Stimulated activated CD8-positive, alpha-beta memory T cell treated with anti-CD3 and anti-CD28 coated beads, Interleukin-12 subunit alpha, Interleukin-12 subunit beta, amount 100 ng/mL, for 24 hours (primary cell): ENCODE measurements around the gene MESP2.

Experiments used
- DNase-seq: peaks from one replicate; pipeline ENCODE4 v3.0.0-alpha.2; 2020; ENCODE audit errors: extremely low read depth

MESP2 gene

DNA sequence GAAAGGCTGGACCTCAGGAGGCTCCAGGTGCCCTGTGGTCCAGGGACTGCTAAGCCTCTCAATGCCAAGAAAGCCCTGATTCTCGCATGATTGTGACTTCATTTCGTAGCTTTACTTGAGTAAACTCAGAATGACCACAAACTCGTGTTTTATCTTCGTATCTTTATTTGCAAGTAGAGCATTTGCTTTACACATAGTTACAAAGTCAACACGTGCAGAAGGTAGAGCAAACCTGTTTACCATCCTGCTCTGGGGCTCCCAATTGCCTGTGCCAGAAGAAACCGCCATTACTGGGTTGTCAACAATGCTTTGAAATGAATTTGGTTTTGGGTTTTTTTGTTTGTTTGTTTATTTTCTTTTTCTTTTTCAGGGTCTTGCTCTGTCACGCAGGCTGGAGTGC, 19.2 kb upstream of the MESP2 start:
- DNase-seq = no peak

DNA sequence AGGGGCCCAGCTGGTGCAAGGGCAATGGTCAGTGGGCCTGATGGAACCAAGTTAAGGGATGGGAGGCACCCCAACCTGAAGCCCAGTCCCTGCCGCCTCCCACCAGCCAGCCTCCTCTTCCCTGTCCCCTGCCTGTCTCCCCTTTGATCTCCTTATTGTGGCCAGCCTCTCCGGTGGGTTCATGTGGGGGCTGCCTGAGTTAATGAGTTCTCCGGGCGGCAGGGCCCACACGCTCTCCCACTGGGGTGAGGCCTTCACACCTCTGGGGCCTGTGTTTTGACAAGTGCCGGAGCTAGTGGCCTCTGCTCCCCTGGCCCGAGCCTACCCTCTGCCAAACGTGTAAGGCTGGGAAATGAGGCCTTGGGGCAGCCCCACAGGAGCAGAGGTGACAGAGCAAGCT, 17.8 kb upstream of the MESP2 start:
- no peak for DNase-seq

DNA sequence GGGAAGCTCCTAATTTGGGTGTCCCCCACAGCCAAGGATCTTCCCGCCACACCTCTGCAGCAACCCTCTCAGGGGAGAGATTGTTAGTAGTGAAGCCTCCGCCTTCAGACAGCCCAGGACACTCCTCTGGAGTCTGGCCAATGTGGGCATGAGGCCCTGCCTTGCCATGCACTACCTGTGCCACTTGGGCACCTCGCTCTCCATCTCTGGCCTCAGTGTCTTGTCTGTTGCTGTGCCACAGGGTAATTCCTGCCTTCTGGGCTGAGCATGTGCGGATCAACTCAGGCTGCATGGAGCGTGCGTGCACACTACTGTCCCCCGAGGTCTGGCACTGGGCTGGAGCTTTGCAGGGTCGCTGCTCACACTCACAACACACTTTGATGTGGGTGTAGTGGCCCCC, 17.2 kb upstream of the MESP2 start:
- DNase-seq = no peak

DNA sequence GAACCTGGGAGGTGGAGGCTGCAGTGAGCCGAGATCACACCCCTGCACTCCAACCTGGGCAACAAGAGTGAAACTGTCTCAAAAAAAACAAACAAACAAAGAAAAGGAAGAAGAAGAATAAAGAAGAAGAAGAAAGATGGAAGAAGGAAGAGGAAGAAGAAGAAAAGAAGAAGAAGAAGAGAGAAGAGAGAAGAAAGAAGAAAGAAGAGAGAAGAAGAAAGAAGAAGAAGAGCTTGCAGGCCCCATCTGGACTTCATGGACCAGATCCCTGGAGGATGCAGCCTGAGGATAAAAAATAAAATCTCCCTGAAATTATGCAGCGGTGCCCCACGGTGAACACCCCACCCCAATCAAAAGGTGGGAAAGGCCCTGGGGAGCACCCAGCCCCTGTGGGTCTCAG, 16.3 kb upstream of the MESP2 start:
- no peak for DNase-seq

DNA sequence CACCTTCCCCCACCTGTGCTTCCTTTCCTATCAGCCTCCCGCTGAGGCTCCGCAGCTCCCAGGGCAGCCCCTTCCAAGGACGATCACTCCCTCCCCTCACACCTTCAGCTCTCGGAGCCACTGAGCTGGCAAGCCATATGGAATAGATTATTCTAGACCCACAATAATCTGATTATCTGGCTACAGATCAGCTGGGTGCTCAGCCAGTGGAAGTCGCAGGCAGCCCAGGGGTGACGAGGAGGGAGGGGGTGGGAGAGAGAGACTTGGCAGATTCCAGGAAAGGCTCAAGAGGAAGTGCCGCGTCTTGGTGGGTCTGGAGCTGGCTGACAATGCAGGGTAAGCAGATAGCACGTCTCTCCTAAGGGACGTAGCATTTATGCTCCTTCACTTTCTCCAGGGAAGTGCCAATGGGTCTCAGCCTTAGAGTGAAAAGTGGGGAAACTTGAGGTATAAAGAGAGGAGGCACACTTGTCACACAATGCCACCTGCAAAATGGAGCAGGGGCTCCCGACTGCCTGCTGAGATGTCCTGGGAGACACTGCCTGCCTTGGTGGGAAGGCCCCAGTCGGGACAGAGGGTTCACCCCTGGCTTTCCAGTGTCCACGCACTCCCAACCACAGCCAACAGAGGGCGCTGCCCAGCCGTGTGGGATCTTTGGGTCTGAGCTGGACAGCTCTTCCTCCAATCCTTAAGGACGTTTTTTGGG, 15.7 kb upstream of the MESP2 start:
- DNase-seq = no peak

DNA sequence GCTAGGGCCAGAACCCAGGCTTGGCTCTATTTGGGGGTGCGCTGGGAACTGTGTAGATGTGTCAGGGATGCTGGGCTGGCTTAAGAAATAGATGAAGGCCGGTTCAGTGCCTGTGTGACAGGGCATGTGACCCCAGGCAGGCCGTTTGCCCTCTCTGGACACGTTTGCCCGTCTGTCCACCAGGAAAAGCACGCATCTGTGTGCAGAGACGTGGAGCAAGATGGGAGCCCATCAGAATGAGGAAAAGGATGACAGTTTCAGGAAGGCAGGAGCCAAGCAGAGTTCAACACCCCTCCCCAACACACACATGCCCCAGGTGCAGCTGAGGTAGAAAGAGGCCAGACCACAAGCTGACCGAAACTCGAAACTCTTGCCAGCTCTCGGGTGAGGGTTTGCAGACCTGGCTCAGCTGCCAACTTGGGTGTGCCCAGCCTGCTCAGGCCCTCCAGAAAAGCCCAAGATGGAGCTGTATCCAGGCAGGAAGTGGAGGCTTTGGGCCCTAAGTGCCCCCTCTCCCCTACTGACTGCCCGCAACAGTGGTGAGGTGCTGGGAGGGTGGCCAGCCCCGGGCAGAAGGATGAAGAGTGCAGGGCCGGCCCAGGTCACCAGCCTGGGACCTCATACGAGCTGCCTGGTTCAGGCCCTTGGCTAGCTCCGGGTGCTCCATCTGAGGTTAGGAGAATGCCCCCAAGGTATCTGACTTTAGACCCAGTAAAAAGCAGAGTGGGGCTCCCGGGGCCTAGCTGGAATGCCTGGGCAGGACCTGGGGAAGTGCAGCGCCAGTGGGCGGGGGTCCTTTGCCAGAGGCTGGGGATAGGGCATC, 14.9 kb upstream of the MESP2 start:
- no peak for DNase-seq

DNA sequence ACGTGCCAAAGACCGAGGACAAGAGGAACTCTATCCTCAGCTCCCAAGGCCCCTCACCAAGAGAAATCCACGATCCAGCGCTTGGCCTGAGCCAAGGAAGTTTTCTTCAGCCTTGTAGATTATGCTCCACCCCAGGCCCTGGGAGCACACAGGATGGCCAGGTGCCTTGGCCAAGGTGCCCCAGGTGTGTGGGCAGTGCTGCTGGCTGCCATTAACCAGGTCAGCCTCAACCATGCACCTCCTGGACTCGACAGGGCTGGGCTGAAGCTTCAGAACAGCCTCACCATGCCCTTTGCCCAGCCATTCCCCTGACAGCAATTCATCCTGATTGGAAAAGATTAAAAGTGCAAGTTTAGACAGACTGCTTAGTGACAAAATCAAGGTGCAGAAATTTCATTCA, 14.2 kb upstream of the MESP2 start:
- DNase-seq = no peak

DNA sequence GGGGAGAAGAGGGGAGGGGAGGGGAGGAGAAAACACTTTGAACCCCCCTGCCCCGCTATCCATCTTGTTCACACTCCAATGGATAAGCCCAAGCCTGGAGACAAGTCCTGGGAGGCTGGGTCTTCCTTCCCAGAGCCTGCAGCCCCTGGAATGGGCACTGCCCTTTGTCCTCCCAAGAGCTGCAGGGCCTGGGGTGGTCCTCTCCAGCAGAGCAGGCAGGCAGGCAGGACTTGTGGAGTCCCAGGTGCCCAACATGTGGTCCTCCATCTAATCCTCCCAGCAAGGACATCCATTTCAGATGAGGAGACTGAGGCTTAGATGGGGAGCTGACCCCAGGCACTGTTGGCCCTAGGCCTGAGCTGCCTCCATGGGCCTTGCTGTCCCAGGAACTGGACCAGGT, 10.4 kb upstream of the MESP2 start:
- DNase-seq = no peak

DNA sequence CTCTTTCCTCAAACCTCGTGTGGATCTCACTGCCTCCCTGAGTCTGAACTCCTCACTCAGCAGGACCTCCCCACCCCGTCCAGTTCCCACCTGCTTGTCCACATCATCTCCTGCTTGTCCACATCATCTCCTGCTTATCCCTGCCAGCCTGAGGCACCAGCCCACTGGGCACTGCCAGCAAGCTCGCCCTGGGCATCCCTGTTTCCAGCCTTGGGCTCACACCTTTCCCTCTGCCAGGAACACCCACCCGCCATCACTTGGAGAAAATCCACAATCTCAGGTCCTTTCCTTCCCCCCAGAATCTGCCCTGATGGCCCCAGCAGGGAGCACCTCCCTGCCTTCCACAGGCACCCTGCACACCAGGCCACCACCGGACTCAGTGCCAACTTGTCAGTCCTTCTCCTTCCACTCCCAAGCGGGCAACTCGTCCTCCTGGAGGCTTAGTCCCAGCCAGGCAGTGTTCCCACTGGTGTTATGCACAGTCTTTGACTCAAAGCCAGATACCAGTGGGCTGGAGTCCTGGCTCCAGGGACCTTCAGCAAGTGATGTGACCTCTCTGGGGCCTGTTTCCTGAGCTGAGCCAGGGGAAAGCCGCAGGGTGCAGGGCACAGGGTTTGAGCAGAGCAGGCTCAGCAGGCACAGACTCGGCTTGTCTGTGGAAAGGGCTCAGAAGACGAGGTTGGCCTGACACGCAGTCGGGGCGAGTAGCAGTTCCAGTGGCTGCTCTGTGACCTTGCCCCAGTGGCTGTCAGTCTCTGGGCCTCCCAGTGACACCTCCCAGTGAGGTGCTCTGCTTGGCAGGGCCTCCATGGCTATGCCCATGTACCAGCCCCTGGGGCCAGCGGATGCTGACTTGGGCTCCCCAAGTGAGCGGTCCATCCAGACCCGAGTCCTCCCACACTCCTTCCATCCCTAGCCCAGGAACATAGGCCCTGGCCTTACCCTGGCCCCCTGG, 9.5 kb upstream of the MESP2 start:
- DNase-seq = no peak

DNA sequence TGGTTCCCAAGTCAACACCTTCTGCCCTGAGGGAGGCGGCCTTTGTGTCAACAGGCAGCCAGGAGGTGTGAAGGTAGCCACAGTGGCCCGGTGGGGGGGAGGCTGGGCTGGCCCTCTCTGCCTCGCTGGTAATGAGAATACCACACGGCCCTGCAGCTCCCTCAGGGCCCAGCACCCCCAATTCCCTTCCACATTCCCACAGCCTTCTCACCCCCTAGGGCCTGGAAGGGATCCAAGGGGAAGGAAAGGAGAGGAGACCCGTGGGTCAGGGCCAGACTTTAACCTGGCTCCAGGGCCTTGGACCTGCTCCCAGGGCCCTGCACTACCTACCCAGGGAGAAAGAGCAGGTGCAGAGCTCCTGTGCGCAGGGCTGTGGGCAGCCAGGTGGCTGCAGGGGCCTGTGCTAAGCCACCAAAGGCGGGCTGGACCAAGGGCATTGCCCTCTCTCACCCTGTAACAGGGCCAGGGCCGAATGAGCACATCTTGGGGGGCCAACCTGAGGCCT, 8.7 kb upstream of the MESP2 start:
- DNase-seq = no peak

DNA sequence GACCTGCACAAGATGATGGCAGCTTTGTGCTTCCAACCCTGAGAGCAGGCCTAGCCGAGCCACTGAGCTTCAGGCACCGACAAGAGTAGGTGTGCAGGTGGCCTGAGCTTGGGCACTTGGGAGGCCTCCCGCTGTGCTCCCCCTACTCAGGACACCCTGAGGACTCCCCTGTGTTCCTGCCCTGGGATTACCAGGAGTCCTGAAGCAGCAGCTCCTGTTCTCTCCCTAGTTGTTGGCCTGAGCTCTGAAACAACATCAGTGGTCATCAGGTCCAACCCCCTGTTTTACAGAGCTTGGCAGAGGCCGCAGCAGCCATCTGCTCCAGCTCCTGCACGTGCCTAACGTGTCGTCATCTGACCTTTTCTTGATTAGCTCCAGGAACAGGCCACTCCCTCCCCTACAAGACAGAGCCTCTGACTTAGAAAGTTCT, 8.0 kb upstream of the MESP2 start:
- no peak for DNase-seq

DNA sequence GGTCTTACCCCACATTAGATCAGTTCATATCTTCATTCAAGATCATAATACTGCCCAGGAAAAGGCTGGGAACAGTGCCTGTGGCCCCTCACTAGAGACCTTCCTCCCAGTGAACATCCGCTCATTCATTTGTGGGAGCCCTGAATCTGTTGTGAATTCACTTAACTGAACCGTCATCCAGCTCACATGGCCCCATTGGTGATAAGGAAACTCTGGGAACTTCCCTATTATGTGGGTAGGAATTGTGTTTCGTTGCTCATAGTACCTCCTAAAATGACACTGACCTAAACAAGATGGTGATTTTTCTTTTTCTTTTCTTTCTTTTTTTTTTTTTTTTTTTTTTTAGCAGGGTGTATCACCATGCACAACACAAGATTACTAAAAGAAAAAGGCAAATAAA, 6.8 kb upstream of the MESP2 start:
- DNase-seq = no peak

DNA sequence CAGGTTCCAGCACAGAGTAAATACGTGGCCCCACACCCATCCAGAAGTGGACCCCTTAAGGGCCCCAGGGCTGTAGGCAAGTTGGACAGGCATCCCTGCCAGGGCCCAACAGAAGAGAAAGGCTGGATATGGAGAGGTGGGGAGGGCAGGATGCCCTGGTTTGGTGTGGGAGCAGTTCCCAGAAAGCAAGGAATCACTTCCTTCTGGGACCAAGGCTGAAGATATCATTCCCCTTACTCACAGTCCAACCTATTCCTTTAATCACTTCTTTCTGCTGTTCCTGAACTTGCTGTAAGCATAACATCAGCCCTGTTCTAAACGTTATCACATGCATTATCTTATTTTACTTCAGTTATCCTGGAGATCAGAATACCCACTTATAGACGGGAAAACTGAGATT, 6.1 kb upstream of the MESP2 start:
- DNase-seq = no peak

DNA sequence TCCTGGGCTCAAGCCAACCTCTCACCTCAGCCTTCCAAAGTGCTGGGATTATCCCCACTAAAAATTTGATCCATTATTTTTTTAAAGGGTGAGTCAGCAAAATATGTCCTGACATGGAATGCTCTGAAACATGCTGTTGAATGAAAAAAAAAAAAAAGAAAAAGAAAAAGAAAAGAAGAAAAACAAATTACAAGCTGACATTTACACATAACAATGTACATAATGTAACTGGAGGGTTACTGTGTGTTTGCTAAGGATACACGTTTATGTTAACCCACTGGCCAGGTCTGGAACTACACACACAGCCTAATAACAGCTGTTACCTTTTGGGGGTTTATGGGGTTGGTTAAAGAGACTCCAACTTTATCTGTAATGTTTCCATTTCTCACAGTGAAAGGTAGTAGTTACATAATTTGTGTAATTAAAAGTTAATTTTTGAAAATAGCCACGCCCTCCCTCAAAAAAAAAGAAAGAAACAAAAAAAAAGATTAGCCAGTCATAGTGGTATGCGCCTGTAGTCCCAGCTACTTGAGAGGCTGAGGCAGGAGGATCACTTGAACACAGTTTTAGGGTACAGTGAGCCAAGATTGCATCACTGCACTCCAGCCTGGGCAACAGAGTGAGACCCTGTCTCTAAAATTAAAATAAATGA, 3.1 kb upstream of the MESP2 start:
- DNase-seq = no peak

DNA sequence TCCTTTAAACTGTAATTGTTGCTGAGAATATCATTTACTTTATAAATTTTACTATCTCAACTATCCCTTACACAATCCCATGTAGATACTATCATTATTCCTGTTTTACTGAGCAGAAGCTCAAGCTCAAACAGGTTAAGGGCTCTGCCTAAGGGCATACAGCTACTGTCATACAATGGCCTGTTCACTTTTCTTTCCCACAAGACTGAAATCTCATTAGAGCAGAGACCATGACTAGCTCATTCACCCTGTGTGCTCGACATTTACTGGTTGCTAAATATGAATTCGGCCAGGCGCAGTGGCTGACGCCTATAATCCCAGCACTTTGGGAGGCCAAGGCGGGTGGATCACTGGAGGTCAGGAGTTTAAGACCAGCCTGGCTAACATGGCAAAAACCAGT, 1.6 kb upstream of the MESP2 start:
- no peak for DNase-seq

DNA sequence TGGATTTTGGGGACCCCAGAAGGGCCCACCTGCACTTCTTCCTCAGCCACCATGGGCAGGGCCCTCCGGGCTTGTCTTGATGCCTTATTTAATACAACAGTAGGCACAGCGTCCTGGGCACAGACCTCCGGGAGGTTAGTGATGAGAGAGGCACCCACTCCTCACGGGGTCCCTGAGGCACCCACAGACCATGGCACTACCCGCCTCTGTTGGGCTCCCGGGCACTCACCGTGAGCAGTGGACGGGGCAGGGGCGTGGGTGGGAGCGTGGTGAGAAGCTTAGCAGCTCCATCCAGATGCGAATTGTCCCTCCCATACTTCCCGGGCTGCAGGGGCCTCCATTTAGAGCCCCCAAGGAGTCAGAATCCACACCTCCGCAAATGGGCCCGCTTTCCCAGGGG, 317 bp upstream of the MESP2 start:
- no peak for DNase-seq

DNA sequence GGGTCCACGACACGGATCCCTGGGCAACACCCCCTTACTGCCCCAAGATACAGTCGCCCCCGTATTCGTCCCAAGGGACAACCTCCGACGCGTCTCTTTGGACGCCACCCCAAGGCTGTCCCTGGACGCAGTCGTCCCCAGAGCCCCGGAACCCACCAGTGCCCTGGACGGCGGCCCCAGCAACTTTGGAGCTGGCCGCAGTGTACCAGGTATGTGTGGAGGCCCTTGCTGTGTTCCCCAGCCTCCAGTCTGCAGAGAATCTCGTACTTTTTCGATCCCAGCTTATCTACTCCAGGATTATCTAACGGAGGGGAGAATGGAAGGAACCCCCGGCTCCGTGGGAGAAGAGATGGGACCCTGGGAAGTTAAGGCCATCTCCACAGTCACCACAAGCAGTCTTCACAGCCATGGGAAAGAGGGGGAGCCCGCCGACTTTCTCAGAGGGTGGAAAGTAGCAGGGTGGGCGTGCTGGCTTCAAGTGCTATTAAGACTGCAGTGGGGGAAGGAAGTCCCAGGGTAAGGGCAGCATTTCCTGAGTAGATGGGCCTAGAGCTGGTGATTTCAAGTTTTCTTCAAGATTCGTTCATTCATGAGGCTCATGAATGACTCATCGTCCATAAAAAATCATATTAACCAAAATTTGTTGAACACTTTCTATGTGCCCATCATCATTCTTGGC, 1.1 kb downstream of the MESP2 start:
- no peak for DNase-seq

DNA sequence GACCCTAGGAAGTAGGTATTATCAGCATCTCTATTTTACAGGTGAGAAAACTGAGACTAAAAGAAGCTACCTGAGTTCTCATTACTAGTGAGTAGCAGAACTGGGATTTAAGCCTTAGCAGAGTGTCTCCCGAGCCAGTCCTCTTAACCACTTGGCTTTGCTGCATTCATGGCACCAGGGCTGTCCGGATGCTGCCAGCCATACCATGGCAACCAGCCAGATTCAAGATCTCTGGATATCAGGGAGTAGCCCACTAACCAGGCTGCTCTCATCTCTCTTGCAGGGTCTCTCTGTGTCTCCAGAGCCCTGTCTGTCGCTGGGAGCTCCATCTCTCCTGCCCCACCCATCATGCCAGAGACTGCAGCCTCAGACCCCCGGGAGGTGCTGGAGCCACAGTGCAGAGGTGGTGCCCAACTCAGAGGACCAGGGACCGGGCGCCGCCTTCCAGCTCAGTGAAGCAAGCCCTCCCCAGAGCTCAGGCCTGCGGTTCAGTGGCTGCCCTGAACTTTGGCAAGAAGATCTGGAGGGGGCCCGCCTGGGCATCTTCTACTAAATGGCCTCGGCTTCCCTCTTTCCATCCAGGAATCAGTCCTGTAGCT, 1.7 kb downstream of the MESP2 start:
- DNase-seq = no peak

DNA sequence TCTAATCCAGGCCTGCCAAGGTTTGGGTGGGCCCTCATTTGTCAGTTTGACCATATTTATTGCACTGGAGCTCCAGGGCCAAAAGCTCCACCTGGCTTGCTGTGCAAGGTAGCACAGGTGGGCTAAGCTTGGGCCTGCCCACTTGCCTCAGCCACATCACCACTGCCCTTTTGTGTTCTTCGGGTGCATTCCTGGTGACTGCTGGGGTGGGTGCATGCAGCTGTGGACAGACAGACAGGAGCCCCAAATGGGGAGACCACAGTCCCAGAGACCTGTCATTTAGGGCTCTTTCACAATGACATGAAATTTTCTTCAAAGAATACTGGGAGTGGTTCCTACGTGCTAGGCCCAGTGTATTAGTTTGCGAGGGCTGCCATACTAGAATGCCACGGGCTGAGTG, 2.7 kb downstream of the MESP2 start:
- DNase-seq = no peak

DNA sequence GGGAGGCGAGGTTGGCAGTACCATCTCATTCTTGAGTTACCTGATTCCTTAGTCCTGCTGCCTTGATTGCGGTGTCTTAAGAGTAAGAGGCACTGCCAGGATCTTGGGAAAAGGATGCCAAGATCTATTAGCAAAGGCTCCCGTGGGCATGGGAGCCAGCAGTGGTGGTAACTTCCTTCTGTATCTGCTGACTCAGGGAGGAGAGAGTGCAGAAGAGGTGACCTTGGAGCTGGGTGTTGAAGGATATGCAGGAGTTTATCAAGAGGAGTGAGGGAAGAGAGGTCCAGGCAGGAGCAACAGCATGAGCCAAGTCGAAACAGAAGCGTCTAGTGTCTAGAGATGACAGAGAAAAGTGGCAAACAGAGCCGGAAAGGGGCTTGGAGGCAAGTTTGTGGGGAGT, 4.5 kb downstream of the MESP2 start:
- DNase-seq = no peak

DNA sequence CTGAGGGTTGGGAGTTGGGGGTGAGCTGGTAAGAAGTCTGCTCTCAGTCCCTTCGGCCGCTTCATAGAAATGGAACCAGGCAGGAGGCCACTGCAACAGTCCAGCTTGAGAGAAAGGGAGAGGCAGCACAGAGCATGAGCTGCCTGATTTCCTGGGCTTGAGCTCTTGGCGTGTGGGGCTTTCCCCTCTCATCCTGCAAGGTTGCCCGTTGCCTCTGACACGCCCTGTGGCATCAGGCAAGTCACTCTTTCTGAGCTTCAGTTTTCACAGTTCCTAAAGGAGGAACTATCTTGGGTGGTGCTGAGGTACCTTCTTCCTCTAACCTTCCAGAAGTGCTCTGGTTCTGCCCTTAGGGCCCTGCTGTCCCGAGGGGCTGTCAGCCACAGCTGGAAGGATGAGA, 4.9 kb downstream of the MESP2 start:
- DNase-seq = no peak
